GM21717 (cell line): ENCODE measurements around the gene BPIFB2.
"Not testable (repeated sequence)": the region's sequence is repeated elsewhere in the genome, so short reads cannot be mapped to it uniquely, and the experiment has no call there.

Source experiments
- ATAC-seq: cut with Tn5 transposase; IDR thresholded peaks from one replicate; pipeline ENCODE4 v1.9.1; 2021; ENCODE audit warnings: mild to moderate bottlenecking, moderate library complexity; ENCODE audit not compliant: unreplicated experiment

BPIFB2 gene

GRCh38 chr20:33034901-33035492 lies 27.5 kb downstream of the BPIFB2 start:
- no peak for ATAC-seq

- no peak for ATAC-seq
Observed at GRCh38 chr20:33037456-33037855, 30.0 kb downstream of the BPIFB2 start.

GRCh38 chr20:33038243-33038642 lies 30.7 kb downstream of the BPIFB2 start:
- no peak for ATAC-seq

- ATAC-seq = no peak
Observed at GRCh38 chr20:33042430-33042829, 34.9 kb downstream of the BPIFB2 start.

GRCh38 chr20:33042983-33043730 lies 35.7 kb downstream of the BPIFB2 start:
- no peak for ATAC-seq

GRCh38 chr20:33043731-33044181 lies 36.3 kb downstream of the BPIFB2 start:
- no peak for ATAC-seq

- not testable (repeated sequence) for ATAC-seq
Observed at GRCh38 chr20:33045129-33045721, 37.7 kb downstream of the BPIFB2 start.

GRCh38 chr20:33046412-33046811 lies 38.9 kb downstream of the BPIFB2 start:
- ATAC-seq = no peak

GRCh38 chr20:33051333-33051732 lies 43.8 kb downstream of the BPIFB2 start:
- no peak for ATAC-seq

- ATAC-seq = no peak
Observed at GRCh38 chr20:33053291-33054106, 46.0 kb downstream of the BPIFB2 start, which contains the start of gene BPIFB3. BPIFB3 (plus strand) TSS chr20:33053903; CDS start chr20:33055436, 1,533 bp downstream.

GRCh38 chr20:33054381-33054780 lies 46.9 kb downstream of the BPIFB2 start:
- ATAC-seq = no peak

GRCh38 chr20:33054791-33055190 lies 47.3 kb downstream of the BPIFB2 start:
- no peak for ATAC-seq

- ATAC-seq = no peak
Observed at GRCh38 chr20:33059136-33059535, 51.6 kb downstream of the BPIFB2 start.

GRCh38 chr20:33059741-33060390 lies 52.4 kb downstream of the BPIFB2 start:
- no peak for ATAC-seq

- no peak for ATAC-seq
Observed at GRCh38 chr20:33061658-33062028, 54.1 kb downstream of the BPIFB2 start.

- no peak for ATAC-seq
Observed at GRCh38 chr20:33062105-33062824, 54.8 kb downstream of the BPIFB2 start.

- ATAC-seq = no peak
Observed at GRCh38 chr20:33062825-33063149, 55.3 kb downstream of the BPIFB2 start.

GRCh38 chr20:33063271-33063670 lies 55.8 kb downstream of the BPIFB2 start:
- ATAC-seq = no peak

- ATAC-seq = no peak
Observed at GRCh38 chr20:33064572-33065287, 57.2 kb downstream of the BPIFB2 start.

- no peak for ATAC-seq
Observed at GRCh38 chr20:33065785-33066184, 58.3 kb downstream of the BPIFB2 start.
